CD14-positive monocyte (primary cell): ENCODE results near the gene RIMS1. TPM values are rescaled to one million over a fixed set of nuclear protein-coding genes. Genes with fewer than 3 reads are reported as not detected.

Experiments used
- DNase-seq, 3 donors: peaks; one replicate each; pipeline ENCODE4 v3.0.0-alpha.2; 2011 to 2022
- H2AFZ ChIP-seq: 2 replicates; pipeline ENCODE4 v1.6.0; 2012; ENCODE audit warnings: mild to moderate bottlenecking, low read depth, low read length, inconsistent platforms; ENCODE audit not compliant: insufficient read depth, poor library complexity, severe bottlenecking
- H3K27ac ChIP-seq, 2 donors: 1 replicate in 1 of 2; 2 replicates in 1 of 2; pipeline ENCODE4 v1.5.1; 2012 to 2013; ENCODE audit warnings: low read length in 2 of 2, control low read depth in 1 of 2, inconsistent platforms in 1 of 2, low read depth in 1 of 2, mild to moderate bottlenecking in 1 of 2
- H3K27me3 ChIP-seq, 2 donors: one replicate each; pipeline versions ENCODE4 v1.6.0 to v1.6.1; 2011 to 2013; ENCODE audit warnings: low read length in 2 of 2; ENCODE audit not compliant: control insufficient read depth in 2 of 2, insufficient read depth in 2 of 2
- H3K36me3 ChIP-seq, 2 donors: replicated peaks in 1 of 2; 1 replicate in 1 of 2; 2 replicates in 1 of 2; pipeline versions ENCODE4 v1.5.1 to v1.6.1; 2012 to 2013; ENCODE audit warnings: low read length in 2 of 2, control low read depth in 1 of 2, inconsistent platforms in 1 of 2, mild to moderate bottlenecking in 1 of 2; ENCODE audit not compliant: insufficient read depth in 2 of 2, control insufficient read depth in 1 of 2
- H3K4me1 ChIP-seq, 2 donors: 1 replicate in 1 of 2; 2 replicates in 1 of 2; pipeline versions ENCODE4 v1.5.1 to v1.6.1; 2012 to 2013; ENCODE audit warnings: low read length in 2 of 2, control low read depth in 1 of 2, inconsistent platforms in 1 of 2, mild to moderate bottlenecking in 1 of 2, moderate library complexity in 1 of 2; ENCODE audit not compliant: insufficient read depth in 2 of 2, control insufficient read depth in 1 of 2
- H3K4me2 ChIP-seq: replicated peaks from 2 replicates; pipeline ENCODE3; 2012; ENCODE audit warnings: low read length, moderate library complexity, mild to moderate bottlenecking; ENCODE audit not compliant: poor library complexity, severe bottlenecking; ENCODE audit errors: extremely low read depth
- H3K4me3 ChIP-seq, 3 experiments: fragments of 200-600 bp in 1 of 3; sonication (generic) in 1 of 3; replicated peaks in 1 of 3; 1 replicate in 2 of 3; 2 replicates in 1 of 3; pipeline ENCODE4 v1.5.1; 2011 to 2013; ENCODE audit warnings: low read length in 3 of 3, mild to moderate bottlenecking in 3 of 3, control low read depth in 2 of 3, low read depth in 2 of 3, inconsistent platforms in 1 of 3, moderate library complexity in 1 of 3
- H3K79me2 ChIP-seq: 2 replicates; pipeline ENCODE4 v1.6.0; 2012; ENCODE audit warnings: mild to moderate bottlenecking, control low read depth, inconsistent platforms, low read length, moderate library complexity; ENCODE audit not compliant: insufficient read depth
- H3K9ac ChIP-seq: 2 replicates; pipeline ENCODE4 v1.6.0; 2017; ENCODE audit warnings: low read length, mild to moderate bottlenecking; ENCODE audit not compliant: insufficient read depth, poor library complexity, severe bottlenecking
- H3K9me3 ChIP-seq, 2 donors: replicated peaks in 1 of 2; 1 replicate in 1 of 2; 2 replicates in 1 of 2; pipeline versions ENCODE4 v1.5.1 to v1.6.1; 2012 to 2013; ENCODE audit warnings: low read length in 2 of 2, control low read depth in 1 of 2; ENCODE audit not compliant: control insufficient read depth in 1 of 2, insufficient read depth in 1 of 2
- H4K20me1 ChIP-seq: 2 replicates; pipeline ENCODE4 v1.6.0; 2012; ENCODE audit warnings: mild to moderate bottlenecking, low read length, control low read depth, moderate library complexity; ENCODE audit not compliant: insufficient read depth
- H3K27ac Mint-ChIP-seq, 7 donors: one replicate each; pipeline ENCODE4 v1.8.0; 2020; ENCODE audit warnings: mild to moderate bottlenecking in 7 of 7, mixed read lengths in 7 of 7, moderate library complexity in 6 of 7, inconsistent platforms in 2 of 7
- H3K27me3 Mint-ChIP-seq, 3 donors: one replicate each; pipeline ENCODE4 v1.8.0; 2021 to 2022; ENCODE audit warnings: low read depth in 3 of 3, mild to moderate bottlenecking in 3 of 3, mixed read lengths in 3 of 3, moderate library complexity in 3 of 3, inconsistent platforms in 1 of 3
- H3K36me3 Mint-ChIP-seq, 2 donors: one replicate each; pipeline ENCODE4 v1.8.0; 2020; ENCODE audit warnings: mixed read lengths in 2 of 2, inconsistent platforms in 1 of 2, mild to moderate bottlenecking in 1 of 2
- H3K4me1 Mint-ChIP-seq: one replicate; pipeline ENCODE4 v1.8.0; 2020; ENCODE audit warnings: mild to moderate bottlenecking, mixed read lengths
- H3K4me3 Mint-ChIP-seq, 2 donors: one replicate each; pipeline ENCODE4 v1.8.0; 2020; ENCODE audit warnings: mild to moderate bottlenecking in 2 of 2, mixed read lengths in 2 of 2, moderate library complexity in 1 of 2
- H3K9me3 Mint-ChIP-seq, 7 donors: one replicate each; pipeline ENCODE4 v1.8.0; 2020 to 2022; ENCODE audit warnings: mixed read lengths in 7 of 7, mild to moderate bottlenecking in 6 of 7, moderate library complexity in 6 of 7, inconsistent platforms in 2 of 7
- CTCF ChIP-seq: fragments of 200-600 bp; IDR thresholded peaks from one replicate; pipeline ENCODE4 v1.8.0; 2022; ENCODE audit warnings: antibody characterized with exemption, mild to moderate bottlenecking
- WGBS: methylation state at CpG from one replicate; pipeline ENCODE4 v1.1.5; 2013; ENCODE audit warnings: missing lambda C conversion rate; ENCODE audit not compliant: insufficient coverage; 5-methylcytosine and 5-hydroxymethylcytosine counted together
- intact Hi-C, 2 donors: fragments of 100-400 bp; cut with micrococcal nuclease; formaldehyde crosslinking; loops; one replicate each; pipeline versions ENCODE4 v1.15.0 to v1.15.1; 2023
- polyA plus RNA-seq, 3 donors: library from polyadenylated mRNA; depleted of rRNA in 1 of 3; unstranded in 2 of 3; stranded (reverse) in 1 of 3; fragments of 300-500 nt in 2 of 3; fragments of >200 nt in 1 of 3; fragmentation: Illumina TruSeq in 2 of 3; gene quantifications; 1 replicate in 2 of 3; 2 replicates in 1 of 3; pipeline ENCODE4 v1.2.3, GENCODE V29; 2012 to 2021

RIMS1 gene
- polyA plus RNA-seq, 3 donors = not detected

GRCh38 chr6:71994705-71995271 lies 108.4 kb downstream of the RIMS1 start:
- H3K9ac ChIP-seq = no peak overlapping the region
- WGBS = no CpG with 5 or more reads among the region's 1 CpG
- Mint-ChIP-seq H3K4me3 (no peak overlapping the region), H3K9me3 (peaks cover 0 to 2% (median 0%) of the 10 kb centered on the region in 7 donors), H3K4me1 (no peaks in the 10 kb centered on the region), H3K27ac (no peak overlapping the region), H3K27me3 (peaks cover 0 to 1% (median 0%) of the 10 kb centered on the region in 3 donors), H3K36me3 (no peaks in the 10 kb centered on the region)
- H3K4me2 ChIP-seq = no peak overlapping the region
- no peak overlapping the region for H3K4me3 ChIP-seq
- intact Hi-C loops = no loop called here
- H3K36me3 ChIP-seq = no peaks in the 10 kb centered on the region
- no peak for DNase-seq
- no peak overlapping the region for H3K27ac ChIP-seq
- no peak for TF ChIP-seq CTCF
- H3K79me2 ChIP-seq = no peaks in the 10 kb centered on the region
- H4K20me1 ChIP-seq = no peaks in the 10 kb centered on the region
- H3K4me1 ChIP-seq = no peaks in the 10 kb centered on the region
- no peaks in the 10 kb centered on the region for H3K27me3 ChIP-seq
- H2AFZ ChIP-seq = no peak overlapping the region
- H3K9me3 ChIP-seq = no peaks in the 10 kb centered on the region

DNA sequence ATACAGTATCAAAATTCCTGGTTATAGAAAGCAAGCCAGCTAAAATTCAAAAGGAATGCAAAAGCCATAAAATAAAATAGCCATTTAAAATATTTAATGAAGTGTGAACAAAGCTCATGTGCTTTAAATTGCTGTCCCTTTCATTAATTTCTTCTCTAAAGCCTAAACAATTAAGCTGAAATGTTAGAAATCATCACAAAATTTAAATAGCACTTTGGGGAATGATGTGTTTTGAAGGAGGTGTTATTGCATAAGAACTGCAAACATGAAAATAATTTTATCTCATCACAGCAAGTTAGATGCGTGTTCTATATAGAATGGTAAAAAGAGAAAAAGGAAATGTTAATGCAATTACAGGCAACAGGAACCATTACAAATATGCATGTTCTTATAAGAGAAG lies 111.0 kb downstream of the RIMS1 start:
- H3K27ac Mint-ChIP-seq = no peak overlapping the region
- no peaks in the 10 kb centered on the region for H4K20me1 ChIP-seq
- no peak overlapping the region for H2AFZ ChIP-seq
- no peak overlapping the region for H3K27ac ChIP-seq
- H3K79me2 ChIP-seq = no peaks in the 10 kb centered on the region
- no peak overlapping the region for H3K4me2 ChIP-seq
- H3K36me3 ChIP-seq = no peaks in the 10 kb centered on the region
- WGBS = no CpG with 5 or more reads among the region's 1 CpG
- no peaks in the 10 kb centered on the region for H3K27me3 ChIP-seq
- no peaks in the 10 kb centered on the region for H3K9me3 ChIP-seq
- H3K4me3 ChIP-seq = no peak overlapping the region
- intact Hi-C loops = no loop called here
- H3K4me1 Mint-ChIP-seq = no peaks in the 10 kb centered on the region
- DNase-seq = no peak
- no peaks in the 10 kb centered on the region for H3K4me1 ChIP-seq
- H3K27me3 Mint-ChIP-seq = peaks cover 0 to 3% (median 0%) of the 10 kb centered on the region in 3 donors
- no peaks in the 10 kb centered on the region for H3K36me3 Mint-ChIP-seq
- H3K9ac ChIP-seq = no peak overlapping the region
- no peak for TF ChIP-seq CTCF
- no peak overlapping the region for H3K4me3 Mint-ChIP-seq
- peaks cover 0 to 3% (median 0%) of the 10 kb centered on the region in 7 donors for H3K9me3 Mint-ChIP-seq
